Measurements from ENCODE around the gene RYR3. TPM values are rescaled to one million over a fixed set of nuclear protein-coding genes. Genes with fewer than 3 reads are reported as not detected.

The RYR3 gene
- total and polyA plus RNA-seq, 4 donors = 0.09 to 1.4 (median 0.47) TPM

DNA sequence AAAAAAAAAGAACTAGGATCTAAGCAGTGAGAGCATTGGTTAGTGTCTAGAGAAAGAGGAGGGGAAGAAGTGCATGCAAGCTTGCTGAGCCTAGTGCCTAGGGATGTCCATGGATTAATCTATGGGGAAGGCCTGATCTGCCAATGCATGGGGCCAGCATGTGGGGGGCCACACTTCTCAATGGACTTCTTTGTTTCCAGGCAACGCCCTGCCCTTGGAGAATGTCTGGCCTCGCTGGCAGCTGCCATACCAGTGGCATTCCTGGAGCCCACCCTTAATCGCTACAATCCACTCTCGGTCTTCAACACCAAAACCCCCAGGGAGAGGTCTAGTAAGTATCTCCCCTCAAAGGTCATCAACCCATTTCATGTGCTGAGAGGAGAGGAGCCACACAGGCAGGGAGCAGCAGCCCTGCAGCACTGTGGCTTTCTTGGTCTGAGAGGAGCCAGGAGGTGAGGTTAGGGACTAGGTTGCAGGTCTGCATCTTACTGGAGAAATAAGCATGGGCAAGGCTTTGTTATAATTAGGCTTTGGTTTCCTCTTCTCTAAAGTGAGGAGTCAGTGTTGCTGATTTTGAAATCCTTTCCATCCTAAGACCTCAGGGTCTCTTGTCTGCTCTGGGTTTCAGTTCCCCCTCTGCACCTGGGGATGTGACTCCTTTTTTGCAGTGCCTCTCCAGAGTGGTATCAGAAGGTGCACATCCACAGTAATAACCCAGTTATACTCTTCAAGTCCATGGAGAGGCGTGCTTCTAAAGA lies 469.4 kb downstream of the RYR3 start:
- no peak for ATAC-seq (ENCODE audit: insufficient read depth, low FRiP score)
- Histone ChIP-seq H3K9me3 (ENCODE audit: control insufficient read depth in 4 of 4, insufficient read depth in 3 of 4, low read length in 3 of 4) (no peaks in the 10 kb centered on the region), H3K9ac (ENCODE audit: insufficient read depth in 1 of 2, low read length in 2 of 2) (no peak overlapping the region), H3K27me3 (ENCODE audit: control insufficient read depth in 3 of 3, insufficient read depth in 3 of 3, low read length in 2 of 3) (no peaks in the 10 kb centered on the region), H3K4me1 (ENCODE audit: control insufficient read depth in 5 of 5, insufficient read depth in 5 of 5, low read length in 5 of 5) (peaks cover 0 to 10% (median 0%) of the 10 kb centered on the region in 5 donors), H3K36me3 (ENCODE audit: control insufficient read depth in 4 of 4, insufficient read depth in 4 of 4, low read length in 4 of 4) (no peaks in the 10 kb centered on the region), H3K27ac (ENCODE audit: low read depth in 1 of 2, low read length in 1 of 2) (no peak overlapping the region), H3K4me3 (no peak overlapping the region)
- TF ChIP-seq, protein P1, sequence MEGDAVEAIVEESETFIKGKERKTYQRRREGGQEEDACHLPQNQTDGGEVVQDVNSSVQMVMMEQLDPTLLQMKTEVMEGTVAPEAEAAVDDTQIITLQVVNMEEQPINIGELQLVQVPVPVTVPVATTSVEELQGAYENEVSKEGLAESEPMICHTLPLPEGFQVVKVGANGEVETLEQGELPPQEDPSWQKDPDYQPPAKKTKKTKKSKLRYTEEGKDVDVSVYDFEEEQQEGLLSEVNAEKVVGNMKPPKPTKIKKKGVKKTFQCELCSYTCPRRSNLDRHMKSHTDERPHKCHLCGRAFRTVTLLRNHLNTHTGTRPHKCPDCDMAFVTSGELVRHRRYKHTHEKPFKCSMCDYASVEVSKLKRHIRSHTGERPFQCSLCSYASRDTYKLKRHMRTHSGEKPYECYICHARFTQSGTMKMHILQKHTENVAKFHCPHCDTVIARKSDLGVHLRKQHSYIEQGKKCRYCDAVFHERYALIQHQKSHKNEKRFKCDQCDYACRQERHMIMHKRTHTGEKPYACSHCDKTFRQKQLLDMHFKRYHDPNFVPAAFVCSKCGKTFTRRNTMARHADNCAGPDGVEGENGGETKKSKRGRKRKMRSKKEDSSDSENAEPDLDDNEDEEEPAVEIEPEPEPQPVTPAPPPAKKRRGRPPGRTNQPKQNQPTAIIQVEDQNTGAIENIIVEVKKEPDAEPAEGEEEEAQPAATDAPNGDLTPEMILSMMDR (IDR thresholded peaks at IDR 0.05; ENCODE audit: control extremely low read depth, extremely low read depth) = no peak
- WGBS, 2 donors = 90 to 95% methylated on average over 5 of the region's 5 CpGs
- no peak for DNase-seq

DNA sequence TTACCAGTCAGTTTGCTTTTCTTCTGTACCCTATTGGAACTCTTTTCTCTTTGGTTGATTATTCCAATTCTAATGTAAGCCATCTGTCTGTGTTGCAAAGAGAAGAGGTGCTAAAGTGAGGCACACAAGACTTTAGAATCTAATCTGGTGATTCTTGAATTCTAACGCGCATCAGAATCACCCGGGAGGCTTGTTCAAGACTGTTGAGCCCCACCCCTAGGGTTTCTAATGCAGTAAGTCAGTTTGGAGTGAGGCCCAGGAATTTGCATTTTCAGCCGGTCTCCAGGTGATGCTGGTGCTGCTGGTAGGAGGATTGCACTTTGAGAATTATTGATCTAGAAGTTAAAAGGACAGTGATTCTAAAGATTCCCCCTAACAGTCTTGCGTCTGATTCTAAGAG lies 472.2 kb downstream of the RYR3 start:
- Histone ChIP-seq H3K27ac (ENCODE audit: low read depth in 1 of 2, low read length in 1 of 2) (no peak overlapping the region), H3K4me1 (ENCODE audit: control insufficient read depth in 5 of 5, insufficient read depth in 5 of 5, low read length in 5 of 5) (peaks cover 0 to 10% (median 0%) of the 10 kb centered on the region in 5 donors), H3K27me3 (ENCODE audit: control insufficient read depth in 3 of 3, insufficient read depth in 3 of 3, low read length in 2 of 3) (no peaks in the 10 kb centered on the region), H3K9me3 (ENCODE audit: control insufficient read depth in 4 of 4, insufficient read depth in 3 of 4, low read length in 3 of 4) (no peaks in the 10 kb centered on the region), H3K9ac (ENCODE audit: insufficient read depth in 1 of 2, low read length in 2 of 2) (no peak overlapping the region), H3K4me3 (no peak overlapping the region), H3K36me3 (ENCODE audit: control insufficient read depth in 4 of 4, insufficient read depth in 4 of 4, low read length in 4 of 4) (no peaks in the 10 kb centered on the region)
- TF ChIP-seq, protein P1 (IDR thresholded peaks at IDR 0.05; ENCODE audit: control extremely low read depth, extremely low read depth) = no peak
- WGBS, 2 donors = 82 to 93% methylated on average over 5 of the region's 5 CpGs
- DNase-seq (no peak), ATAC-seq (ENCODE audit: insufficient read depth, low FRiP score) (no peak)

DNA sequence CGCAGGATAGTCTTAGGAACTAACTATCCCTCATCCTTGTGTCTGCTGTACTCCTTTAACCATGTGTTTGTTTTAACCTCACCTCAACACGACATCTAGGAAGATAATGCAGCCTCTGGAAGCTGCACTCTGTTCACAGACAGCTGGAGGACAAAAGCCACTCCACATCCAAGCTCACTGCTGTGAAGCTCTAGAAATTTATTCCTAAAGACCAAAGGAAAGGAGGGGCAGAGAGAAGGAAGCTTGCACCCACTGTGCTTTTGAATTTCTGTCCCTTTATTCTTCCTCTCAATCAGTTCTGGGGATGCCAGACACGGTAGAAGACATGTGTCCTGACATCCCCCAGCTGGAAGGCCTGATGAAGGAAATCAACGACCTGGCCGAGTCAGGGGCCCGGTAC lies 474.6 kb downstream of the RYR3 start:
- ATAC-seq (ENCODE audit: insufficient read depth, low FRiP score) = no peak
- no peak for DNase-seq
- no peak overlapping the region for H3K4me3 ChIP-seq
- H3K27ac ChIP-seq (ENCODE audit: low read depth in 1 of 2, low read length in 1 of 2) = no peak overlapping the region
- H3K9ac ChIP-seq (ENCODE audit: insufficient read depth in 1 of 2, low read length in 2 of 2) = no peak overlapping the region
- H3K4me1 ChIP-seq (ENCODE audit: control insufficient read depth in 5 of 5, insufficient read depth in 5 of 5, low read length in 5 of 5) = no peaks in the 10 kb centered on the region
- TF ChIP-seq, protein P1 (IDR thresholded peaks at IDR 0.05; ENCODE audit: control extremely low read depth, extremely low read depth) = no peak
- H3K36me3 ChIP-seq (ENCODE audit: control insufficient read depth in 4 of 4, insufficient read depth in 4 of 4, low read length in 4 of 4) = no peaks in the 10 kb centered on the region
- H3K9me3 ChIP-seq (ENCODE audit: control insufficient read depth in 4 of 4, insufficient read depth in 3 of 4, low read length in 3 of 4) = no peaks in the 10 kb centered on the region
- 61 to 81% methylated on average over 6 of the region's 6 CpGs for whole genome bisulfite sequencing, 2 donors
- no peaks in the 10 kb centered on the region for H3K27me3 ChIP-seq (ENCODE audit: control insufficient read depth in 3 of 3, insufficient read depth in 3 of 3, low read length in 2 of 3)

Data from lung (tissue), 12 donors.